OCI-LY7 (cell line): ENCODE data around the gene FNDC3B. TPM values are rescaled to one million over a fixed set of nuclear protein-coding genes. Genes with fewer than 3 reads are reported as not detected.

Experiments
- BruUV-seq: library from RNA; stranded (reverse); fragments of 400-500 nt; replicated peaks from 2 replicates; lab custom pipeline; 2021; lab: Mats Ljungman, UMichigan
- CTCF ChIA-PET: fragments of 300-600 bp; sonication (Branson Sonifier 250); formaldehyde crosslinking; loops from one replicate; lab custom pipeline; 2022; ENCODE audit warnings: antibody characterized with exemption; ENCODE audit not compliant: unreplicated experiment; lab: Charles Lee
- POLR2A ChIA-PET: fragments of 300-600 bp; sonication (Branson Sonifier 250); formaldehyde crosslinking; loops from one replicate; lab custom pipeline; 2022; ENCODE audit warnings: antibody characterized with exemption; lab: Charles Lee
- DNase-seq: peaks from one replicate; pipeline ENCODE4 v3.0.0-alpha.2; 2015; ENCODE audit warnings: low spot score
- H2AFZ ChIP-seq: fragments of 200-600 bp; sonication (generic), shearing (Covaris generic); 2 replicates; pipeline ENCODE4 v1.6.1; 2014; ENCODE audit warnings: mild to moderate bottlenecking, antibody characterized with exemption, low read length, moderate library complexity
- H3K27ac ChIP-seq: fragments of 200-600 bp; sonication (generic); 2 replicates; pipeline ENCODE4 v1.5.1; 2014; ENCODE audit warnings: mixed run types, low read depth, mild to moderate bottlenecking, moderate library complexity, low read length, inconsistent platforms; ENCODE audit not compliant: poor library complexity, severe bottlenecking
- H3K36me3 ChIP-seq: fragments of 200-600 bp; sonication (generic); 2 replicates; pipeline ENCODE4 v1.6.1; 2014; ENCODE audit warnings: mild to moderate bottlenecking, antibody characterized with exemption, low read length, moderate library complexity, mixed read lengths; ENCODE audit not compliant: insufficient read depth
- H3K4me1 ChIP-seq: fragments of 200-600 bp; sonication (generic); 2 replicates; pipeline ENCODE4 v1.5.1; 2014; ENCODE audit warnings: mild to moderate bottlenecking, low read length; ENCODE audit not compliant: insufficient read depth, poor library complexity, severe bottlenecking
- H3K4me2 ChIP-seq: fragments of 200-600 bp; sonication (generic); 2 replicates; pipeline ENCODE4 v1.6.1; 2014; ENCODE audit warnings: mild to moderate bottlenecking, low read length
- H3K4me3 ChIP-seq: fragments of 200-600 bp; sonication (generic); 2 replicates; pipeline ENCODE4 v1.5.1; 2014; ENCODE audit warnings: mild to moderate bottlenecking, low read depth, low read length; ENCODE audit not compliant: poor library complexity, severe bottlenecking
- H3K79me2 ChIP-seq: fragments of 200-600 bp; sonication (generic); 2 replicates; pipeline ENCODE4 v1.6.1; 2016; ENCODE audit warnings: low read depth, mild to moderate bottlenecking, low read length, moderate library complexity, mixed read lengths; ENCODE audit not compliant: insufficient read depth
- H3K9me2 ChIP-seq: fragments of 200-600 bp; sonication (generic); 2 replicates; pipeline ENCODE4 v1.6.1; 2016; ENCODE audit warnings: mild to moderate bottlenecking, low read length, mixed read lengths; ENCODE audit not compliant: insufficient read depth
- H3K9me3 ChIP-seq: fragments of 200-600 bp; sonication (generic); 2 replicates; pipeline ENCODE4 v1.6.1; 2014; ENCODE audit warnings: mild to moderate bottlenecking, mixed run types, low read length, mixed read lengths
- H4K20me1 ChIP-seq: fragments of 200-600 bp; sonication (generic); 2 replicates; pipeline ENCODE4 v1.6.1; 2014; ENCODE audit warnings: mild to moderate bottlenecking, antibody characterized with exemption, low read length, moderate library complexity, mixed read lengths; ENCODE audit not compliant: insufficient read depth
- EZH2phosphoT487 ChIP-seq: fragments of 200-600 bp; sonication (generic); IDR thresholded peaks from 2 replicates; pipeline ENCODE4 v1.6.1; 2018; ENCODE audit warnings: low read depth, borderline replicate concordance, mild to moderate bottlenecking, mixed run types, antibody characterized with exemption, low read length, moderate library complexity, mixed read lengths
- intact Hi-C: fragments of 100-400 bp; cut with micrococcal nuclease; formaldehyde crosslinking; loops from one replicate; pipeline ENCODE4 v1.10.0; 2022; ENCODE audit not compliant: unreplicated experiment
- total RNA-seq, 2 experiments: library from RNA; depleted of rRNA in 1 of 2; stranded (reverse); fragments of >200 nt in 1 of 2; shearing (Covaris generic) in 1 of 2; gene quantifications; 2 replicates each; pipeline ENCODE4 v1.2.3, GENCODE V29; 2014 to 2022
- TF ChIP-seq, protein P1 (sequence below): fragments of 200-600 bp; sonication (generic); conservative IDR thresholded peaks from 2 replicates; pipeline ENCODE4 v1.5.1; 2014; ENCODE audit warnings: mild to moderate bottlenecking, antibody characterized with exemption, low read length, moderate library complexity, mixed read lengths

Gene FNDC3B
- total RNA-seq, 2 experiments from 2014 or later = 23.3 to 28.5 TPM

DNA sequence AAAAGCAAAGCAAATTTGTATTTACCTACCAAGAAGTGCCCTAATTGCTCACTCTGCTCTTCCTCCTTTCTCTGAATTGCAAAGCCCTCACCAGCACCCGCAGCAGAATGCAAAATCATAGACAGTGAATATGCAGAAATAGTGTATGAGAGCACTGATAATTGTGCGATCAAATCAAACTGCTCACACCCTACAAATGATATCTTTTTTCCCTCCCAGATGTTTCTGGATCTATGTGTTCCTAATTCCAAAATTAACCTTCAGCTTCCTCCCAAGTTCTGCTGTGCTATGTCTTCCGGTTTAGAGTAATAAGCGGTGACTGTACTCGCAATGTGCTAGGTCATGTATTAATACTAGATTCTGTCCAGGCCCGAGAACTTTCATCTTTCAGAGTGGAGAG lies 405.4 kb downstream of the FNDC3B start:
- Histone ChIP-seq H4K20me1 (no peaks in the 10 kb centered on the region), H3K9me3 (no peaks in the 10 kb centered on the region), H3K79me2 (no peaks in the 10 kb centered on the region), H3K4me2 (no peak overlapping the region), H3K9me2 (no peaks in the 10 kb centered on the region), H3K36me3 (no peaks in the 10 kb centered on the region), H3K4me3 (no peak overlapping the region), H3K4me1 (no peaks in the 10 kb centered on the region), H3K27ac (no peak overlapping the region), H2AFZ (no peak overlapping the region)
- no peak for DNase-seq
- CTCF ChIA-PET = no interaction called here
- TF ChIP-seq, protein P1, sequence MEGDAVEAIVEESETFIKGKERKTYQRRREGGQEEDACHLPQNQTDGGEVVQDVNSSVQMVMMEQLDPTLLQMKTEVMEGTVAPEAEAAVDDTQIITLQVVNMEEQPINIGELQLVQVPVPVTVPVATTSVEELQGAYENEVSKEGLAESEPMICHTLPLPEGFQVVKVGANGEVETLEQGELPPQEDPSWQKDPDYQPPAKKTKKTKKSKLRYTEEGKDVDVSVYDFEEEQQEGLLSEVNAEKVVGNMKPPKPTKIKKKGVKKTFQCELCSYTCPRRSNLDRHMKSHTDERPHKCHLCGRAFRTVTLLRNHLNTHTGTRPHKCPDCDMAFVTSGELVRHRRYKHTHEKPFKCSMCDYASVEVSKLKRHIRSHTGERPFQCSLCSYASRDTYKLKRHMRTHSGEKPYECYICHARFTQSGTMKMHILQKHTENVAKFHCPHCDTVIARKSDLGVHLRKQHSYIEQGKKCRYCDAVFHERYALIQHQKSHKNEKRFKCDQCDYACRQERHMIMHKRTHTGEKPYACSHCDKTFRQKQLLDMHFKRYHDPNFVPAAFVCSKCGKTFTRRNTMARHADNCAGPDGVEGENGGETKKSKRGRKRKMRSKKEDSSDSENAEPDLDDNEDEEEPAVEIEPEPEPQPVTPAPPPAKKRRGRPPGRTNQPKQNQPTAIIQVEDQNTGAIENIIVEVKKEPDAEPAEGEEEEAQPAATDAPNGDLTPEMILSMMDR = no peak
- no peak for TF ChIP-seq EZH2phosphoT487
- POLR2A ChIA-PET = interaction anchor here (0.6 kb wide), 1 partner anchor 199 kb away, joined by 3 read pairs; no protein-coding TSS in a partner anchor
- no TSS peak for BruUV-seq
- intact Hi-C loops = loop anchor here (10.0 kb wide), 1 partner anchor 670 kb away; no protein-coding TSS in a partner anchor

DNA sequence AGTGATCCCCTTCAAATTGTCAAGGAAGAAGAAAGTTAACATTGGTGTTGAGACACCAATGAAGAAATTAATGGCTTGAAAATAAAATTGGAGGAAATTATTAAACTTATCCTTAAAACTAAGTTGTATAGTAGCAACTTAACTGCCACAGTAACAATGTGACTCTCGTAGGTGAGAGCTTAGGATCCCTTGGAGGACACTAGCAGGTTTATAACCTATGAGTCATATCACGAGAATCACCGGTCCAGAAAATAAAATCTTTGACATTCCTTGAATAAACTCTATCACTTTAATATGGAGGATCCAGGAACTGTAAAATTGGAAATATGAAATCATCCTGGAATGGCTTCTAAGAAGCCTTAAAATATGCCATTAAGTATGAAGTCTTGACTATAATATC lies 406.8 kb downstream of the FNDC3B start:
- H3K36me3 ChIP-seq = no peaks in the 10 kb centered on the region
- no peak overlapping the region for H3K27ac ChIP-seq
- POLR2A ChIA-PET = no interaction called here
- no peaks in the 10 kb centered on the region for H3K4me1 ChIP-seq
- no peak overlapping the region for H2AFZ ChIP-seq
- H3K4me2 ChIP-seq = no peak overlapping the region
- intact Hi-C loops = loop anchor here (10.0 kb wide), 1 partner anchor 671 kb away; no protein-coding TSS in a partner anchor
- no peak overlapping the region for H3K4me3 ChIP-seq
- H4K20me1 ChIP-seq = no peaks in the 10 kb centered on the region
- BruUV-seq = no TSS peak
- H3K79me2 ChIP-seq = no peaks in the 10 kb centered on the region
- H3K9me3 ChIP-seq = no peaks in the 10 kb centered on the region
- DNase-seq = no peak
- TF ChIP-seq, protein P1 = no peak
- TF ChIP-seq EZH2phosphoT487 = no peak
- CTCF ChIA-PET = no interaction called here
- no peaks in the 10 kb centered on the region for H3K9me2 ChIP-seq
